Measurements from ENCODE around the gene HTRA3.

Gene HTRA3

DNA sequence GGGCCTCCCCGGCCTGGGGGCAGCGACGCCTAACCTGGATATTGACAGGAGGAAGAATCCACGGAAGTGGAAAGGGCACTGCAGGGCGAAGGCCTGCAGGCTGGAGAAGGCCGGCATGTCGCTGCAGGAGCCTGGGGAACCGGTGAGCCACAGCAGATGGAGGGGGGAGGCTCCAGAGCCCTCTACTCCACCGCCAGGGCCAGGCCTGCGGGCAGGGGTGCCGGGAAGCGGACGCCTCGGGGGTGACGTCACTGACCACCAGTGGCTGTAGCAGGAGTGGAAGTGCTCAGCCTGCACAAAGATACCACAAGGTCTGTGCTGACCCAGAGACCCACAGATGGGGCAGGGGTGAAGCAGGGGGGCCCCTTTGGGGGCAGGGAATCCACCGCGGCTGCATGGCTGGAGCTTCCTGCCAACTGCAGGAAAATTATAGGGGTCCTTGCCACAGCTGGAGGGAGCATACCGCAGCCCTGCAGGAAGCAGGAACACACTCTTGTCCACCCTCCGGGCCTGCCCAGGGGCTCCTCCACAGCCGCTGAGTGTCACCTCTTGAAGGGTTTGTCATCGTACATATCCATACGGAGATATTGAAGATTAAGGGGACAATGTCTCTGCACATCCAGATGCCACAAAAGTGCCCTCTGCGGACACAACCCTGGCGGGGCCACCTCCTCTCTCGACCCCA lies 7.6 kb upstream of the HTRA3 start:
- TF ChIP-seq, protein P1, sequence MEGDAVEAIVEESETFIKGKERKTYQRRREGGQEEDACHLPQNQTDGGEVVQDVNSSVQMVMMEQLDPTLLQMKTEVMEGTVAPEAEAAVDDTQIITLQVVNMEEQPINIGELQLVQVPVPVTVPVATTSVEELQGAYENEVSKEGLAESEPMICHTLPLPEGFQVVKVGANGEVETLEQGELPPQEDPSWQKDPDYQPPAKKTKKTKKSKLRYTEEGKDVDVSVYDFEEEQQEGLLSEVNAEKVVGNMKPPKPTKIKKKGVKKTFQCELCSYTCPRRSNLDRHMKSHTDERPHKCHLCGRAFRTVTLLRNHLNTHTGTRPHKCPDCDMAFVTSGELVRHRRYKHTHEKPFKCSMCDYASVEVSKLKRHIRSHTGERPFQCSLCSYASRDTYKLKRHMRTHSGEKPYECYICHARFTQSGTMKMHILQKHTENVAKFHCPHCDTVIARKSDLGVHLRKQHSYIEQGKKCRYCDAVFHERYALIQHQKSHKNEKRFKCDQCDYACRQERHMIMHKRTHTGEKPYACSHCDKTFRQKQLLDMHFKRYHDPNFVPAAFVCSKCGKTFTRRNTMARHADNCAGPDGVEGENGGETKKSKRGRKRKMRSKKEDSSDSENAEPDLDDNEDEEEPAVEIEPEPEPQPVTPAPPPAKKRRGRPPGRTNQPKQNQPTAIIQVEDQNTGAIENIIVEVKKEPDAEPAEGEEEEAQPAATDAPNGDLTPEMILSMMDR (IDR thresholded peaks at IDR 0.05): no peak

DNA sequence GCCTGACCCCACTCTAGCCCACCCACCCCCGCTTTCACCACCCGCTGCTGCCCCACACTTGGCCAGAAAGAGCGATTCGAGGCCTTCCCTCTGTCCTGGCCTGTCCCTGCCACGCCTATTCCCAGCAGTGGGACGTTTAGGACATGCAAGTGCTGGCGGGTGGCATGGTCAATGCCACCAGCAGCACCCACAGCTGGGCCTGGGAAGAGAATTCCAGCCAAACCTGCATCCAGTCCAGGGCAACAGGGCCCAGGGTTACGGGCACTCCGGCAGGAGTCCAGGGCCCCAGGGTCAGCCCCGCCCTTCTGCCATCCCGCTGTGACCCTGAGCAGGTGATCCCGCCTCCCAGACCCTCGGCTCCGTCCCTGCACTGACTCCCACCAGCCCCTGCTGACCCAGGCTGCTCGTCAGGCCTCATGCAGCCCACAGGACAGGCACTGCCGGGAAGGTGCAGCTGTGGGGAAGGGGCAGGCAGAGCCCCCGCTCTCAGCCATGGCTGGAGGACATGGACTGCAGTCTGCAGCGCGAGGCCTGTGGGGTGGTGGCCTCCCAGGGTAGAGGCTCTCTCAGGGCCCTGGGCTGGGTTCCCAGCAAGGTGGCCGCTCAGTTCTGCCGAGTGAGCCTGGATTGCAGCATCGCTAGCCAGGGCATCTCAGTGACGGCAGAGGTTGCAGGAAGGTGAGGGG lies 6.8 kb upstream of the HTRA3 start:
- TF ChIP-seq, protein P1 (IDR thresholded peaks at IDR 0.05): no peak

DNA sequence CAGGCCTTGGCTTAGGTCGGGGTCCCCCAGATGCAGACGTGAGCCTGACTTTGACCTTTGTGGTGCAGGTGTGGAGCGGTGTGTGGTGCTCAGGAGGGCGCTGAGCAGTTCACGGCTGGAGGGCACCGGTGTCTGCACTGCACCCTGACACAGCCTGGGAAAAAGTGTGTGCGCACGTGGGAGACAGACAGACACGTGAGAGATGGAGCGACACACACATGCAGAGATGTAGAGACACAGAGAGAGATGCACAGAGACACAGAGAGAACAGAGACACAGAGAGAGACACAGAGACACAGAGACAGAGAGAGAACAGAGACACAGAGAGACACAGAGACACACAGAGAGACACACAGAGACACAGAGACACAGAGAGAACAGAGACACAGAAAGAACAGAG lies 6.2 kb upstream of the HTRA3 start:
- TF ChIP-seq, protein P1 (IDR thresholded peaks at IDR 0.05): no peak

DNA sequence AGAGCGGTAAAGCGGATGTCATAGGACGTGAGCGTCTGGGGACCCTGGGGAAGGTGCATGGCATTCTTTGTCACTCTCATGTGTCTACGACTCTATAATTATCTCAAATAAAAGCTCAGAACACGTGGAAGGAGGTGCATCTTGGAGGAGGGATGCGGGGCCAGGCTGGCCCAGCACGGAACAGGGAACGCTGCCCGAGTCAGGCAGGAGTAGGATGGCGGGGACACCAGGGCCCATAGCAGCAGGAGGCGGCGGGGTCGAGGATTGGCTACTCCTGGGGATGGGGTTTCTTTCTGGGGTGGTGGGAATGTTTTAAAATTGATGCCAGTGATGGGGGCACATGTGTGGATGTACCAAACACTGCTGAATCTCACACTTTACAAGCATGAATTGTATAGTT lies 5.4 kb upstream of the HTRA3 start:
- TF ChIP-seq, protein P1 (IDR thresholded peaks at IDR 0.05): no peak

DNA sequence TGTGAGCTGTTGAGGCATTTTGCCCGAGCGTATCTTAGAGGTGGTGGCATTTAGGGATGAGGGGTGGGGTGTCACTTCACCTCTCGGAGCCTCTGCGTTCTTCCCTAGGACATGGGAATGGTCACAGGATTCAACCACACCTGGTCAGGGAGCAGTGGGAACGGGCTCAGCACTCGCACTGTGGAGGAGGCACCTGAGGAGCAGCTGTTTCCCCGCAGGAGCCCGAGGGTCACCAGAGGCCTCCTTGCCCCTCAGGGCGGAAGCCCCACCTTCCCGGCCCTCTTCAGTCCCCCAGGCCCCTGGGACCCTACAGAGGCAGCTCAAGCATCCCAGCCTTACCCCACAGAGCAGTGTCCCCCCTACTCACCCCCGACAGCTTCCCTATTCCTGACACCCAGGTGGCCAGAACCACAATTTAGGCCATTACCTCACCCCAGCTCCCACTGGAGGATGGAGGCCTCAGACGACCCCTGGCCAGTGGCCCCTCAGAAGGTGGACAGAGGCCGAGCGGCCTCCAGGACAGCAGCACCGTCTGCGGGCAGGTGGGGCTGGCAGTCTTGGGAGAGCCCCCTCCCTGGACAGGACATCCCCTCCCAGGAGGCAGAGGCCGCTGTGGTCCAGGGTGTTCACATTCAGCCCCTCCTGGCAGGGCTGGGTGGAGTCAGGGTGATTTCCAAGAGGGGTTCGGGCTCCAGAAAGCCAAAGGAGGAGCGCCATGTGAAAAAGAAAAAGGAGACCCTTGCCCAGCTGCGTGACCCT lies 4.2 kb upstream of the HTRA3 start:
- TF ChIP-seq, protein P1 (IDR thresholded peaks at IDR 0.05): no peak

DNA sequence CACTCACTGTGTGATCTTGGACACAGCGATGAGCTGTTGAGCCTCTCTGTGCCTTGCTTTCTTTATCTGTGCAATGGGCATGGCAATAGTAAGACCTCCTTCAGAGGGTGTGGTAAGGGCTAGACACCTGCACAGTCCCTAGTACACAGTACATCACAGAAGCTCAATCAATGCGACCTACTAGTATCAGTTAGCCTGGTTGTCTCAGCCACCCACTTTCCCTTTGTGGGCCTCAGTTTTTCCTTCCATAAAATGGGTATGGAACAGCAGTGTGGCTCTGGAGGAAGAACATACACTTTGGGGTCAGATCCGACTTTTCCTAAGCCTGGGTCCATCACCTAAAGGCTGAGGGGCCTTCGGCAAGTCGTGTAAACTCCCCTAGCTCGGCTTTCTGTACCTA lies 3.5 kb upstream of the HTRA3 start:
- TF ChIP-seq, protein P1 (IDR thresholded peaks at IDR 0.05): no peak

DNA sequence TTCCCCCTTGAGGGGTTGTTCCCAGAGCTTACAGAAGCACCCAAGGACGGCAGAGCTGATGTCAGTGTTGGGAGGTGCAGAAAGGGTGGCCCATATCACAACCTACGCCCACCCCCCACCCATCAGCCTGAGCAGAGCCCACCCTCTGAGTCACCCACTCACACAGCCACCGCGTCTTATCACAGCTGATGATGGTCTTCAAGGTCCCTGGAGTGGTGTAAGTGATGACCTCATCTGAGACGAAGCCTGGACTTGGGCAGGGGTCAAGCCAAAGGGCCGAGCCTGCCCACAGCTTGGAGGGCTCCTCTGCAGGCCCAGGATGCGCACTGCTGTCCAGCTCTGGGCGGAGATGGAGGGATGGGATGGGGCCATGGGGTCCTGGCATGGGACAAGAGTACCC lies 3.0 kb upstream of the HTRA3 start:
- TF ChIP-seq, protein P1 (IDR thresholded peaks at IDR 0.05): no peak
